Liver (tissue), 9 donors: ENCODE data around the gene VWA7. TPM values are rescaled to one million over a fixed set of nuclear protein-coding genes. Genes with fewer than 3 reads are reported as not detected.

ENCODE experiments used
- DNase-seq: peaks from one replicate; pipeline ENCODE4 v3.0.0-alpha.2; 2017; ENCODE audit warnings: low spot score
- H3K27ac ChIP-seq, 2 donors: one replicate each; pipeline ENCODE4 v1.7.0; 2013; ENCODE audit warnings: inconsistent platforms in 2 of 2, low read length in 2 of 2, control low read depth in 1 of 2, low read depth in 1 of 2, mild to moderate bottlenecking in 1 of 2
- H3K27me3 ChIP-seq, 4 donors: one replicate each; pipeline versions ENCODE4 v1.6.1 to v1.7.0; 2013; ENCODE audit warnings: low read length in 3 of 4, inconsistent platforms in 1 of 4, mild to moderate bottlenecking in 1 of 4, moderate library complexity in 1 of 4; ENCODE audit not compliant: control insufficient read depth in 4 of 4, insufficient read depth in 4 of 4
- H3K36me3 ChIP-seq, 4 donors: one replicate each; pipeline versions ENCODE4 v1.6.1 to v1.7.0; 2013; ENCODE audit warnings: low read length in 3 of 4, mild to moderate bottlenecking in 3 of 4, low read depth in 1 of 4, moderate library complexity in 1 of 4; ENCODE audit not compliant: control insufficient read depth in 4 of 4, insufficient read depth in 3 of 4
- H3K4me1 ChIP-seq, 4 donors: one replicate each; pipeline versions ENCODE4 v1.6.1 to v1.7.0; 2013; ENCODE audit warnings: low read length in 3 of 4, mild to moderate bottlenecking in 3 of 4, moderate library complexity in 1 of 4; ENCODE audit not compliant: control insufficient read depth in 4 of 4, insufficient read depth in 4 of 4
- H3K4me3 ChIP-seq, 3 donors: one replicate each; pipeline versions ENCODE4 v1.6.1 to v1.7.0; 2013; ENCODE audit warnings: low read length in 3 of 3, control low read depth in 1 of 3, low read depth in 1 of 3, mild to moderate bottlenecking in 1 of 3
- H3K9ac ChIP-seq, 2 donors: one replicate each; pipeline ENCODE4 v1.7.0; 2013; ENCODE audit warnings: low read length in 2 of 2, mild to moderate bottlenecking in 2 of 2, moderate library complexity in 2 of 2, control low read depth in 1 of 2, low read depth in 1 of 2
- H3K9me3 ChIP-seq, 4 donors: one replicate each; pipeline versions ENCODE4 v1.6.1 to v1.7.0; 2013; ENCODE audit warnings: low read length in 3 of 4; ENCODE audit not compliant: control insufficient read depth in 4 of 4
- EGR1 ChIP-seq, 2 donors: IDR thresholded peaks; 2 replicates each; pipeline ENCODE4 v1.6.1; 2016 to 2018; ENCODE audit warnings: antibody characterized with exemption in 2 of 2, low read depth in 2 of 2
- FOXA1 ChIP-seq: IDR thresholded peaks from 2 replicates; pipeline ENCODE4 v1.6.1; 2016; ENCODE audit warnings: antibody characterized with exemption
- FOXA2 ChIP-seq: IDR thresholded peaks from 2 replicates; pipeline ENCODE4 v1.6.1; 2016; ENCODE audit warnings: antibody characterized with exemption
- GABPA ChIP-seq, 2 donors: IDR thresholded peaks in 1 of 2; conservative IDR thresholded peaks in 1 of 2; 2 replicates each; pipeline ENCODE4 v1.6.1; 2016; ENCODE audit warnings: antibody characterized with exemption in 2 of 2, mild to moderate bottlenecking in 1 of 2, moderate library complexity in 1 of 2
- HNF4G ChIP-seq: IDR thresholded peaks from 2 replicates; pipeline ENCODE4 v1.6.1; 2016; ENCODE audit warnings: antibody characterized with exemption
- JUND ChIP-seq, 2 donors: IDR thresholded peaks; 2 replicates each; pipeline ENCODE4 v1.6.1; 2016; ENCODE audit warnings: antibody characterized with exemption in 2 of 2
- MAX ChIP-seq: IDR thresholded peaks from 2 replicates; pipeline ENCODE4 v1.6.1; 2016; ENCODE audit warnings: antibody characterized with exemption
- NR2F2 ChIP-seq: IDR thresholded peaks from 2 replicates; pipeline ENCODE4 v1.6.1; 2016; ENCODE audit warnings: antibody characterized with exemption
- RAD21 ChIP-seq, 2 donors: IDR thresholded peaks; 2 replicates each; pipeline ENCODE4 v1.6.1; 2016; ENCODE audit warnings: antibody characterized with exemption in 2 of 2, mild to moderate bottlenecking in 2 of 2
- SP1 ChIP-seq: IDR thresholded peaks from 2 replicates; pipeline ENCODE4 v1.6.1; 2018; ENCODE audit warnings: antibody characterized with exemption, mild to moderate bottlenecking
- TAF1 ChIP-seq: conservative IDR thresholded peaks from 2 replicates; pipeline ENCODE4 v1.6.1; 2016; ENCODE audit warnings: antibody characterized with exemption, mild to moderate bottlenecking
- YY1 ChIP-seq: IDR thresholded peaks from 2 replicates; pipeline ENCODE4 v1.6.1; 2016; ENCODE audit warnings: antibody characterized with exemption, mild to moderate bottlenecking
- WGBS: extraction: QIAGEN DNeasy Blood & Tissue Kit; methylation state at CpG from one replicate; pipeline ENCODE4 v1.1.7; 2013; 5-methylcytosine and 5-hydroxymethylcytosine counted together
- polyA plus RNA-seq, 2 donors: library from polyadenylated mRNA; stranded (reverse) in 1 of 2; unstranded in 1 of 2; fragments of 200-250 nt in 1 of 2; fragments of >200 nt in 1 of 2; fragmentation: Nextera tagmentation in 1 of 2; extraction: Ambion mirVana in 1 of 2; gene quantifications; one replicate each; pipeline versions ENCODE4 v1.2.1 to v1.2.3, GENCODE V29; 2013 to 2015
- total RNA-seq, 2 donors: library from RNA; depleted of rRNA; stranded (reverse); fragments of >200 nt; gene quantifications; one replicate each; pipeline ENCODE4 v1.2.3, GENCODE V29; 2014
- TF ChIP-seq, protein P1 (sequence below): IDR thresholded peaks from 2 replicates; pipeline ENCODE4 v1.6.1; 2016; ENCODE audit warnings: antibody characterized with exemption
- TF ChIP-seq, protein P2 (sequence below): IDR thresholded peaks from 2 replicates; pipeline ENCODE4 v1.6.1; 2016; ENCODE audit warnings: antibody characterized with exemption
- TF ChIP-seq, protein P3 (sequence below): IDR thresholded peaks from 2 replicates; pipeline ENCODE4 v1.6.1; 2016; ENCODE audit warnings: antibody characterized with exemption, mild to moderate bottlenecking
- donor health status: healthy.
- donor health status: healthy.
- donor health status: healthy.
- donor health status: healthy.
- donor health status: healthy.

VWA7 gene
- total and polyA plus RNA-seq, 4 donors = 0.17 to 2.0 (median 0.92) TPM

DNA sequence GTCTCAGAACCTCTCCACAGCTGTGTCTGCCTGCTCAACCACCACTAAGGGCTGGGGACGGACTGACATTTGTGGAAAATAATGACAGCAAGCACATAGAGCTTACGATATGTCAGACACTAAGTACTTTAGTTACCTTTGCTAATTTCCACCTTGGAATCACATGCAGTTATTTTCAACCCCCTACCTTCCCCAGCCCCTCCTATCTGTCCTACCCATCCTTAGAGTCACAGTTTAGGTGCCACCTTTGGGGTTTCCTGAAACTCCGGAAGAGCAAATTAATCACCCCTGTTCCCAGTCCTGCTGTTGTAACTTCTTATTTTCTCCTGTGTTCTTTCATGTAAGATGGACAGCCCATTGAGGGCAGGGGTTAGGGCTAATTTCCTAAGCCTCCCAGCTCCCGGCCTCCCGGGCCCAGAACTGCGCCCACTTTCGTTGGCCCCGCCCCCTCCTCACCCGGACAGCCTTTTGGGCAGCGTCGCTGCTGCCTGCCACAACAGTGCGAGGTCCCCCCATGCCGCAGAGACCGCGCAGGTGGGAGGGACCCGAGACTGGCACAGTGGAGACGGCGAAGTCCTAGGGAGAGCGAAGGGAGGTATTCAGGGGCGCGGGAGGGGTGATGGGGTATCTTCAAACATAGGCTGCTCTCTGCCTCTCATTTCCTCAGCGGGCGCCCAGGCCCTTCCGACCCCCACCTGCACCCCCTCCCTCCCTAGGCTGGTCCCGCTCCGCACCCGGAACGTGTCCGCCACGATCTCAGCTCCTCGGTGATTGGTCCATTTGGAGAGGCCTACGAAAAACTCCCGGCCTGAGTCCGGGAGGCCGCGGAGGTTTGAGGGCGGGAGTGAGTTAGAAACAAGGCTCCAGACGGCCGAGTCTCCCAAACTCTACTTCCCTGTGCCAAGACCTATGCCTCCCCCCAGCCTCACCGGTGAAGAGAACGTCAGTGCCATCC, 49.1 kb downstream of the VWA7 start:
- no peaks in the 10 kb centered on the region for H3K27me3 ChIP-seq
- H3K4me3 ChIP-seq = peak overlapping the region in 1 of 3 donors; percentile 73
- peaks cover 6 to 24% (median 11%) of the 10 kb centered on the region in 4 donors for H3K36me3 ChIP-seq
- H3K27ac ChIP-seq = peak overlapping the region; percentile 39 to 68
- no peaks in the 10 kb centered on the region for H3K9me3 ChIP-seq
- no peak for DNase-seq
- TF ChIP-seq YY1 (no peak), FOXA2 (no peak), JUND (IDR thresholded peaks at IDR 0.05) (no peak), HNF4G (no peak), FOXA1 (no peak), EGR1 (IDR thresholded peaks at IDR 0.05; ENCODE audit: low read depth in 2 of 2) (no peak), MAX (no peak)
- TF ChIP-seq, protein P1, sequence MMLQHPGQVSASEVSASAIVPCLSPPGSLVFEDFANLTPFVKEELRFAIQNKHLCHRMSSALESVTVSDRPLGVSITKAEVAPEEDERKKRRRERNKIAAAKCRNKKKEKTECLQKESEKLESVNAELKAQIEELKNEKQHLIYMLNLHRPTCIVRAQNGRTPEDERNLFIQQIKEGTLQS = no peak
- TF ChIP-seq, protein P2, sequence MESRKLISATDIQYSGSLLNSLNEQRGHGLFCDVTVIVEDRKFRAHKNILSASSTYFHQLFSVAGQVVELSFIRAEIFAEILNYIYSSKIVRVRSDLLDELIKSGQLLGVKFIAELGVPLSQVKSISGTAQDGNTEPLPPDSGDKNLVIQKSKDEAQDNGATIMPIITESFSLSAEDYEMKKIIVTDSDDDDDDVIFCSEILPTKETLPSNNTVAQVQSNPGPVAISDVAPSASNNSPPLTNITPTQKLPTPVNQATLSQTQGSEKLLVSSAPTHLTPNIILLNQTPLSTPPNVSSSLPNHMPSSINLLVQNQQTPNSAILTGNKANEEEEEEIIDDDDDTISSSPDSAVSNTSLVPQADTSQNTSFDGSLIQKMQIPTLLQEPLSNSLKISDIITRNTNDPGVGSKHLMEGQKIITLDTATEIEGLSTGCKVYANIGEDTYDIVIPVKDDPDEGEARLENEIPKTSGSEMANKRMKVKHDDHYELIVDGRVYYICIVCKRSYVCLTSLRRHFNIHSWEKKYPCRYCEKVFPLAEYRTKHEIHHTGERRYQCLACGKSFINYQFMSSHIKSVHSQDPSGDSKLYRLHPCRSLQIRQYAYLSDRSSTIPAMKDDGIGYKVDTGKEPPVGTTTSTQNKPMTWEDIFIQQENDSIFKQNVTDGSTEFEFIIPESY = no peak
- H3K4me1 ChIP-seq = peaks cover 3 to 21% (median 12%) of the 10 kb centered on the region in 4 donors
- WGBS = 87% methylated on average over 41 of the region's 41 CpGs
- peak overlapping the region in 1 of 2 donors; percentile 19 for H3K9ac ChIP-seq

GRCh38 chr6:31727034-31727716, 50.0 kb downstream of the VWA7 start:
- TF ChIP-seq FOXA2 = no peak
- no peak for TF ChIP-seq TAF1
- no peak for TF ChIP-seq JUND (IDR thresholded peaks at IDR 0.05)
- no peak for TF ChIP-seq FOXA1
- TF ChIP-seq NR2F2 = no peak
- no peak for TF ChIP-seq SP1
- TF ChIP-seq, protein P2 = no peak
- TF ChIP-seq EGR1 (IDR thresholded peaks at IDR 0.05; ENCODE audit: low read depth in 2 of 2) = no peak
- TF ChIP-seq GABPA (IDR thresholded peaks at IDR 0.05 in 1 of 2, conservative IDR thresholded peaks at IDR 0.05 in 1 of 2) = no peak
- no peak for TF ChIP-seq RAD21 (IDR thresholded peaks at IDR 0.05)
- no peak for TF ChIP-seq YY1
- TF ChIP-seq, protein P3, sequence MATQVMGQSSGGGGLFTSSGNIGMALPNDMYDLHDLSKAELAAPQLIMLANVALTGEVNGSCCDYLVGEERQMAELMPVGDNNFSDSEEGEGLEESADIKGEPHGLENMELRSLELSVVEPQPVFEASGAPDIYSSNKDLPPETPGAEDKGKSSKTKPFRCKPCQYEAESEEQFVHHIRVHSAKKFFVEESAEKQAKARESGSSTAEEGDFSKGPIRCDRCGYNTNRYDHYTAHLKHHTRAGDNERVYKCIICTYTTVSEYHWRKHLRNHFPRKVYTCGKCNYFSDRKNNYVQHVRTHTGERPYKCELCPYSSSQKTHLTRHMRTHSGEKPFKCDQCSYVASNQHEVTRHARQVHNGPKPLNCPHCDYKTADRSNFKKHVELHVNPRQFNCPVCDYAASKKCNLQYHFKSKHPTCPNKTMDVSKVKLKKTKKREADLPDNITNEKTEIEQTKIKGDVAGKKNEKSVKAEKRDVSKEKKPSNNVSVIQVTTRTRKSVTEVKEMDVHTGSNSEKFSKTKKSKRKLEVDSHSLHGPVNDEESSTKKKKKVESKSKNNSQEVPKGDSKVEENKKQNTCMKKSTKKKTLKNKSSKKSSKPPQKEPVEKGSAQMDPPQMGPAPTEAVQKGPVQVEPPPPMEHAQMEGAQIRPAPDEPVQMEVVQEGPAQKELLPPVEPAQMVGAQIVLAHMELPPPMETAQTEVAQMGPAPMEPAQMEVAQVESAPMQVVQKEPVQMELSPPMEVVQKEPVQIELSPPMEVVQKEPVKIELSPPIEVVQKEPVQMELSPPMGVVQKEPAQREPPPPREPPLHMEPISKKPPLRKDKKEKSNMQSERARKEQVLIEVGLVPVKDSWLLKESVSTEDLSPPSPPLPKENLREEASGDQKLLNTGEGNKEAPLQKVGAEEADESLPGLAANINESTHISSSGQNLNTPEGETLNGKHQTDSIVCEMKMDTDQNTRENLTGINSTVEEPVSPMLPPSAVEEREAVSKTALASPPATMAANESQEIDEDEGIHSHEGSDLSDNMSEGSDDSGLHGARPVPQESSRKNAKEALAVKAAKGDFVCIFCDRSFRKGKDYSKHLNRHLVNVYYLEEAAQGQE = no peak
- no peak for TF ChIP-seq MAX
- peaks cover 4 to 19% (median 8%) of the 10 kb centered on the region in 4 donors for H3K36me3 ChIP-seq
- H3K9ac ChIP-seq = no peak overlapping the region
- H3K27ac ChIP-seq = peak overlapping the region; percentile 22 to 68
- H3K27me3 ChIP-seq = no peaks in the 10 kb centered on the region
- no peaks in the 10 kb centered on the region for H3K9me3 ChIP-seq
- 81% methylated on average over 7 of the region's 7 CpGs for WGBS
- peaks cover 3 to 21% (median 12%) of the 10 kb centered on the region in 4 donors for H3K4me1 ChIP-seq
- no peak for DNase-seq
- H3K4me3 ChIP-seq = no peak overlapping the region
